AG10803 (cell line): ENCODE results near the gene SHLD2.
A peak's percentile ranks its signal among the peaks of the same experiment; 100 is the strongest.
"Not testable (repeated sequence)": the region's sequence is repeated elsewhere in the genome, so short reads cannot be mapped to it uniquely, and the experiment has no call there.

Experiments
- DNase-seq: peaks from one replicate; pipeline ENCODE4 v3.0.0; 2010; ENCODE audit warnings: low read depth
- H3K4me3 ChIP-seq: 2 replicates; pipeline ENCODE4 v1.5.1; 2011; ENCODE audit warnings: mild to moderate bottlenecking, low read length, control low read depth
- TF ChIP-seq, protein P1 (sequence below): conservative IDR thresholded peaks from 2 replicates; pipeline ENCODE4 v1.5.1; 2011; ENCODE audit warnings: mild to moderate bottlenecking, low read length, control low read depth, inconsistent platforms

The SHLD2 gene

DNA sequence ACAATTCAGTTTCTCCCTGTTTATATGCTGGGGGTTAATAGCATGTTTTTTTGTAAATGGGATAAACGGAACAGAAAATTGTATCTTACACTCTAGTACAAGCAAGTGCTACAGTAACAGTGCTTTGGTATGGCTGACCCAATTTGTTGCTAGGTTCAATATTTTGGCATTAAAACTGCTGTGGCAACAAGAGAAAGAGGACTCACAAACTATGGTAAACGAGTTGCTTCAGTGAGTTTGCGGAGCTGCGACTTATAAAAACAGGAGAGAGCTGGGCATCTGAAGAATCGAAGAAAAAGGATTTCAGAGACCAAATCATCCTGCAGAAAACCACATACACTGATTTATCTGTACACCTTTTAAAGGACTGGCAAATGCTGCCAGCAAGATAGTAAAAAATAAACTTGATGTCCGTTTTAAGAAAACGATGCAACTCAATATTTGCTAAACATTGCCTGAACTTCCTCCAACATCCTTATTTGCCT lies 2.6 kb upstream of the SHLD2 start:
- peak; percentile 65 for DNase-seq
- H3K4me3 ChIP-seq = peak overlapping the region; percentile 83
- TF ChIP-seq, protein P1, sequence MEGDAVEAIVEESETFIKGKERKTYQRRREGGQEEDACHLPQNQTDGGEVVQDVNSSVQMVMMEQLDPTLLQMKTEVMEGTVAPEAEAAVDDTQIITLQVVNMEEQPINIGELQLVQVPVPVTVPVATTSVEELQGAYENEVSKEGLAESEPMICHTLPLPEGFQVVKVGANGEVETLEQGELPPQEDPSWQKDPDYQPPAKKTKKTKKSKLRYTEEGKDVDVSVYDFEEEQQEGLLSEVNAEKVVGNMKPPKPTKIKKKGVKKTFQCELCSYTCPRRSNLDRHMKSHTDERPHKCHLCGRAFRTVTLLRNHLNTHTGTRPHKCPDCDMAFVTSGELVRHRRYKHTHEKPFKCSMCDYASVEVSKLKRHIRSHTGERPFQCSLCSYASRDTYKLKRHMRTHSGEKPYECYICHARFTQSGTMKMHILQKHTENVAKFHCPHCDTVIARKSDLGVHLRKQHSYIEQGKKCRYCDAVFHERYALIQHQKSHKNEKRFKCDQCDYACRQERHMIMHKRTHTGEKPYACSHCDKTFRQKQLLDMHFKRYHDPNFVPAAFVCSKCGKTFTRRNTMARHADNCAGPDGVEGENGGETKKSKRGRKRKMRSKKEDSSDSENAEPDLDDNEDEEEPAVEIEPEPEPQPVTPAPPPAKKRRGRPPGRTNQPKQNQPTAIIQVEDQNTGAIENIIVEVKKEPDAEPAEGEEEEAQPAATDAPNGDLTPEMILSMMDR = no peak

GRCh38 chr10:87092861-87093631 lies 2.0 kb upstream of the SHLD2 start:
- peak overlapping the region; percentile 83 for H3K4me3 ChIP-seq
- DNase-seq = peak; percentile 20
- TF ChIP-seq, protein P1 = no peak

- H3K4me3 ChIP-seq = peak overlapping the region; percentile 83
- DNase-seq = peak; percentile 25
- TF ChIP-seq, protein P1 = no peak
Observed at GRCh38 chr10:87093632-87094372, 1.2 kb upstream of the SHLD2 start.

- peak; percentile 88 for DNase-seq
- peak overlapping the region; percentile 84 for H3K4me3 ChIP-seq
- TF ChIP-seq, protein P1 = no peak; the same call in 1 of the 2 replicates
Observed at GRCh38 chr10:87095236-87095945, 385 bp downstream of the SHLD2 start.

DNA sequence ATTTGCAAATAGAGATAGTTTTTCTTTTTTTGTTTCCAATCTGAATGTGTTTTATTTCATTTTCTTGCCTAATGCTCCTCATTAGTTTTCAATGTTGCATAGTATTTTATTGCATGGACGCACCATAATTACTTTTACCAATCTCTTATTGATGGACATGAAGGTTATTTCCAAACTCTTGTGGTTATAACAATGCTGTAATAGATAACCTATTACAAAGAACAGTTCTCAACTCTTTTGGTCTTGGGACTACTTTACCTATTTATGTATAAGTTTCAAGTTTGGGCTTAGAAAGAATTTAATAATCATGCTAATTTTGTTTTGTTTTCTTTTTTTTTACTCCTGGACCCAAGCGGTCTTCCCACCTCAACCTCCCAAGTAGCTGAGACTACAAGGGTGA lies 7.0 kb downstream of the SHLD2 start:
- no peak for DNase-seq
- no peak overlapping the region for H3K4me3 ChIP-seq
- TF ChIP-seq, protein P1 = no peak

DNA sequence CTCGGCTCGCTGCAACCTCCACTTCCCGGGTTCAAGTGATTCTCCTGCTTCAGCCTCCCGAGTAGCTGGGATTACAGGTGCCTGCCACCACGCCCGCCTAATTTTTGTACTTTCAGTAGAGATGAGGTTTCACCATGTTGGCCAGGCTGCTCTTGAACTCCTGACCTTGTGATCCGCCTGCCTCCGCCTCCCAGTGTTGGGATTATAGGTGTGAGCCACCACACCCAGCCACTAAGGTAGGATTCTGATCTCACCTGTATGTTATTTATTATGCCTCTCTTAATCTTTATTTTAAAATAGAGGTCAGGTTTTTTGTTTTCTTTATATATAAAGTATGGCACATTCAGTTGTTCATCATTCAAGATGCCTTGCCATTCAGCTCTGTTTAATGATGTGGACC lies 9.7 kb downstream of the SHLD2 start:
- not testable (repeated sequence) for DNase-seq, H3K4me3 ChIP-seq

DNA sequence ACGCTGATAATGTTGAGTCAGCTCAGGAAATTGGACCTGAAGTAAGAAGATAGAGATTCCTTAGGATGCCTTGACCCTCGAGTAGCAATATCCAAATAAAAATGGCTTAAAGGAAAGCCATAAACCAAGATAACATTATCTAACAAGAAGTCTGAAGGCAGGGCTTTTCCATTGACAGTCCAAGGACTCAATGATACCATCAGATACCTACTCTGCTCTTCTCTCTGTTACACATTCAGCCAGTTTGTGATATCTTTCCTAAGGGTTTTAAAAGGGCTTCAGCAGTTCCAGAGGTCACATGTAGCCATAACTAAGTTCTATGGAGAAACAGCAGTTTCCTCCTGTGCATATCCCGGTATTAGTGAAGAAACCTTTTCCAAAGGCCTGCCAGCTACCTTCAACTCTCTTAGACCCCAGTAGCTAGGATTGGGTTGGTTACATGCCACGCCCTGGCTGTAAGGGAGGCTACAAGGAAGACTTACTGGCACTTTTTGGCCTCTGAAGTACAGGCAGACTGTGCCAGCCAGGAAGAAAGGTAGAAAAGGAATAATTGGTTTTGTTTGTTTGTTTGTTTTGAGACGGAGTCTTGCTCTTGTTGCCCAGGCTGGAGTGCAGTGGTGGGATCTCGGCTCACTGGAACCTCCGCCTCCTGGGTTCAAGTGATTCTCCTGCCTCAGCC lies 10.6 kb downstream of the SHLD2 start:
- no peak overlapping the region for H3K4me3 ChIP-seq
- no peak for DNase-seq
- TF ChIP-seq, protein P1 = no peak

- DNase-seq, H3K4me3 ChIP-seq: not testable (repeated sequence)
Observed at GRCh38 chr10:87118122-87118521, 23.1 kb downstream of the SHLD2 start.

GRCh38 chr10:87119029-87119428 lies 24.0 kb downstream of the SHLD2 start:
- DNase-seq, H3K4me3 ChIP-seq: not testable (repeated sequence)

- not testable (repeated sequence) for H3K4me3 ChIP-seq, DNase-seq
Observed at GRCh38 chr10:87123351-87123750, 28.3 kb downstream of the SHLD2 start.
